ENCODE measurements around the gene CDC42BPB.

DNA sequence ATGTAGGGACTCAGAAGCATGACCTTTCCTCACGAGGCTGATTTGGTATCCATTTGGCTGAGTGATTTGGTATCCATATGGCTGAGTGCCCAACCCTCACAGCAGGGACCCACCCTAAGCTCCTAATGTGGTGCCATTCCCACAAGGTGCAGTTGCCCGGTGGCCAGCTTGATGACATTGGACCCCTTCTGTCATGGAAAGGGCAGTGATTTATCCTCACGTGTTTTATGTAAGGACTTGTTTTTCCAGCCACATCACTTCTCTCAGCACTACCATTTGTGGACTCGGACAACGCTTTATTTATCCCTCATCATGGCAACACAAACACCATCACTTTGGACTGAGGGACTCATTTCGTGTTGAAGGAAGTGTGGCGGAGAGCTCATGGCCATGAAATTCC, 8.5 kb upstream of the CDC42BPB start:
- no peak for TF ChIP-seq ZNF701 (tag by site-specific recombination; IDR thresholded peaks at IDR 0.05)
- no peak for TF ChIP-seq ZNF121 (tag by site-specific recombination; IDR thresholded peaks at IDR 0.05)
- TF ChIP-seq CTCF (tag by site-specific recombination; IDR thresholded peaks at IDR 0.05) = no peak
